Esophagus muscularis mucosa (tissue), 4 donors: ENCODE data around the gene RIMS3. TPM values are rescaled to one million over a fixed set of nuclear protein-coding genes. Genes with fewer than 3 reads are reported as not detected.
A peak's percentile ranks its signal among the peaks of the same experiment; 100 is the strongest.

Source experiments
- DNase-seq: peaks from one replicate; pipeline ENCODE4 v3.0.0-alpha.2; 2017; ENCODE audit errors: extremely low spot score
- H3K27ac ChIP-seq, 4 donors: fragments of 200-600 bp; sonication (generic); replicated peaks in 1 of 4; 1 replicate in 3 of 4; 2 replicates in 1 of 4; pipeline ENCODE4 v1.5.1; 2016 to 2019; ENCODE audit warnings: mild to moderate bottlenecking in 1 of 4
- H3K27me3 ChIP-seq, 4 donors: fragments of 200-600 bp; sonication (generic); one replicate each; pipeline versions ENCODE4 v1.5.1 to v1.6.0; 2016 to 2019
- H3K36me3 ChIP-seq, 4 donors: fragments of 200-600 bp; sonication (generic); one replicate each; pipeline ENCODE4 v1.5.1; 2016 to 2019
- H3K4me1 ChIP-seq, 4 donors: fragments of 200-600 bp; sonication (generic); one replicate each; pipeline ENCODE4 v1.5.1; 2016 to 2019
- H3K4me3 ChIP-seq, 4 donors: fragments of 200-600 bp; sonication (generic); 1 replicate in 2 of 4; 2 replicates in 2 of 4; pipeline ENCODE4 v1.5.1; 2016 to 2019; ENCODE audit warnings: mild to moderate bottlenecking in 4 of 4, moderate library complexity in 1 of 4
- H3K9me3 ChIP-seq, 4 donors: fragments of 200-600 bp; sonication (generic); 1 replicate in 3 of 4; 2 replicates in 1 of 4; pipeline ENCODE4 v1.5.1; 2016 to 2019
- EP300 ChIP-seq: sonication (generic); formaldehyde crosslinking; IDR thresholded peaks from one replicate; pipeline ENCODE4 v1.6.1; 2017; ENCODE audit warnings: antibody characterized with exemption
- POLR2A ChIP-seq: fragments of 450-650 bp; IDR thresholded peaks from one replicate; pipeline ENCODE4 v1.6.1; 2017; ENCODE audit warnings: antibody characterized with exemption, moderate library complexity, mild to moderate bottlenecking, low read depth
- POLR2AphosphoS5 ChIP-seq, 2 donors: sonication (generic); formaldehyde crosslinking; IDR thresholded peaks; one replicate each; pipeline ENCODE4 v1.6.1; 2017; ENCODE audit warnings: antibody characterized with exemption in 2 of 2
- WGBS: methylation state at CpG from one replicate; pipeline ENCODE4 v1.1.5; 2018; 5-methylcytosine and 5-hydroxymethylcytosine counted together
- intact Hi-C: fragments of 100-400 bp; cut with DNase I; formaldehyde crosslinking; loops from one replicate; pipeline ENCODE4 v1.15.1; 2023
- total RNA-seq, 4 donors: library from RNA; depleted of rRNA; stranded (reverse); fragments of >200 nt; gene quantifications; one replicate each; pipeline versions ENCODE4 v1.1.0 to v1.2.1, GENCODE V29; 2016
- TF ChIP-seq, protein P1 (sequence below), 3 experiments: fragments of 200-600 bp in 2 of 3; fragments of 450-650 bp in 1 of 3; sonication (generic) in 2 of 3; IDR thresholded peaks; one replicate each; pipeline ENCODE4 v1.5.1; 2017 to 2019; ENCODE audit warnings: antibody characterized with exemption in 3 of 3, mild to moderate bottlenecking in 2 of 3, moderate library complexity in 1 of 3

The RIMS3 gene
- total RNA-seq, 4 donors from 2014 or later = 5.4 to 15.7 (median 9.2) TPM

DNA sequence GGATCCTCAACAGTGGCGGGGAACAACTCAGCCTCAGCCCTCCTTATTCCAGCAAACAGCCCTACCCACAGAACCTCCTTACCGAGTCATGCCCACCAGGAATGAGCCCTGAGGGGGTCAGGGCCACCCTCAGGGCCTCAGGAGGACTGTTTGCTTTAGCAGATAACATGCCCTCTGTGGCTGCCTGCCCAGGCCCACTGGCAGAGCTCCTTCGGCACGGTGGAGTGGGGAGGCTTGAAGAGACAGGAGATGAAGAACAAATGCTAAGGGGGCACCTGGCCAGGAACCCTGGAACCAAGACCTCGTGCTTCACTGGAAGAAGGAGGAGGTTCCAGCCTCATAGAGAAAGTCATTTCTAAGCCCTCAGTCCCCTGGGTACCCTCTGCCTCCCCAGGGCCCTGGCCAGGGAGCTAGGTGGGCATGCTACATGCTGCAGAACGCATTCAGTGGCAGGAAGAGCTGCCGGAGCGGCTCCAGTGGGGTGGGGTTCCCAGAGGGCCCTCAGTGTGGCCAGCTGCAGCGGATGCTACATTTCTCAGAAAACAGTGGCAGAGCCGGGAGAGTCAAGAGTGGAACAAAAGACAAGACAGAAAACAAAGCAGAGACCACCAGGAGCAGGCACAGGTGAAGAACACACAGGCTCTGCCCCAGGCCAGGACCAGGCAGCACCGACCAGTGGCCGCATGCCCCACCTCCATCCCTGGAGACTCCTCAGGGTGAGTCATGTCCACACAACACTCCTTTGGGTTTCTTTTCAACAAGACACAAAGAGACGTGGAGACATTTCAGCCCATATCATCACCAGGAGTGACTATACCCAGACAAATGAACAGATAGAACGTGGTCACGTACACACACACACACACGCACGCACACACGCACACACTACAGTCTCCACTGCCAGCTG lies 39.8 kb downstream of the RIMS3 start:
- Histone ChIP-seq H3K36me3 (peaks cover 0 to 13% (median 0%) of the 10 kb centered on the region in 4 donors), H3K27ac (no peak overlapping the region), H3K9me3 (no peaks in the 10 kb centered on the region), H3K4me1 (peaks cover 0 to 5% (median 0%) of the 10 kb centered on the region in 4 donors), H3K4me3 (no peak overlapping the region), H3K27me3 (no peaks in the 10 kb centered on the region)
- TF ChIP-seq POLR2A = no peak
- TF ChIP-seq EP300 = no peak
- no peak for TF ChIP-seq POLR2AphosphoS5 (IDR thresholded peaks at IDR 0.05)
- TF ChIP-seq, protein P1, sequence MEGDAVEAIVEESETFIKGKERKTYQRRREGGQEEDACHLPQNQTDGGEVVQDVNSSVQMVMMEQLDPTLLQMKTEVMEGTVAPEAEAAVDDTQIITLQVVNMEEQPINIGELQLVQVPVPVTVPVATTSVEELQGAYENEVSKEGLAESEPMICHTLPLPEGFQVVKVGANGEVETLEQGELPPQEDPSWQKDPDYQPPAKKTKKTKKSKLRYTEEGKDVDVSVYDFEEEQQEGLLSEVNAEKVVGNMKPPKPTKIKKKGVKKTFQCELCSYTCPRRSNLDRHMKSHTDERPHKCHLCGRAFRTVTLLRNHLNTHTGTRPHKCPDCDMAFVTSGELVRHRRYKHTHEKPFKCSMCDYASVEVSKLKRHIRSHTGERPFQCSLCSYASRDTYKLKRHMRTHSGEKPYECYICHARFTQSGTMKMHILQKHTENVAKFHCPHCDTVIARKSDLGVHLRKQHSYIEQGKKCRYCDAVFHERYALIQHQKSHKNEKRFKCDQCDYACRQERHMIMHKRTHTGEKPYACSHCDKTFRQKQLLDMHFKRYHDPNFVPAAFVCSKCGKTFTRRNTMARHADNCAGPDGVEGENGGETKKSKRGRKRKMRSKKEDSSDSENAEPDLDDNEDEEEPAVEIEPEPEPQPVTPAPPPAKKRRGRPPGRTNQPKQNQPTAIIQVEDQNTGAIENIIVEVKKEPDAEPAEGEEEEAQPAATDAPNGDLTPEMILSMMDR (IDR thresholded peaks at IDR 0.05) = no peak
- intact Hi-C loops = no loop called here
- 78% methylated on average over 16 of the region's 18 CpGs for WGBS
- DNase-seq = no peak

DNA sequence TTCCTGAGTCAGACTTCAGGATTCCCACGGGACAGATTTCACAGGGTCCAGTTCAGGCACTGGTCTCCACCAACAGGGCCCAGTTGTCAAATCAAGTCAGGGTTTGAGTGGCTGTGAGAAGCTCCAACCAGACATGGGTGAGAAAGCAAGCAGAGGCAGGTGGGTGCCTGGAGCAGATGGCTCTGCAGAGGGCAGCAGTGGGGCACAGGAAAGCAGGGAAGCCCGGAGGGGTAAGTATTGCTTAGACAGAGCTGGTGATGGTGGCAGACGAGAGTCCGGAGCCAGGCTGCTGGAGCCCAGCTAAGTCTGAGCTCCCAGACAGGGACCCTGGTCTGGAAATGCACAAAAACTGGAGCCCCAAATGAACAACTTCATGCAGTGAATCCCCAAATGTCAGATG lies 40.4 kb downstream of the RIMS3 start:
- peaks cover 0 to 5% (median 0%) of the 10 kb centered on the region in 4 donors for H3K4me1 ChIP-seq
- H3K4me3 ChIP-seq = no peak overlapping the region
- H3K27ac ChIP-seq = no peak overlapping the region
- DNase-seq = no peak
- H3K27me3 ChIP-seq = no peaks in the 10 kb centered on the region
- H3K9me3 ChIP-seq = no peaks in the 10 kb centered on the region
- TF ChIP-seq POLR2A = no peak
- no peak for TF ChIP-seq POLR2AphosphoS5 (IDR thresholded peaks at IDR 0.05)
- TF ChIP-seq EP300 = no peak
- TF ChIP-seq, protein P1 (IDR thresholded peaks at IDR 0.05) = no peak
- H3K36me3 ChIP-seq = peaks cover 0 to 13% (median 0%) of the 10 kb centered on the region in 4 donors
- intact Hi-C loops = no loop called here
- 62% methylated on average over 3 of the region's 4 CpGs for WGBS

DNA sequence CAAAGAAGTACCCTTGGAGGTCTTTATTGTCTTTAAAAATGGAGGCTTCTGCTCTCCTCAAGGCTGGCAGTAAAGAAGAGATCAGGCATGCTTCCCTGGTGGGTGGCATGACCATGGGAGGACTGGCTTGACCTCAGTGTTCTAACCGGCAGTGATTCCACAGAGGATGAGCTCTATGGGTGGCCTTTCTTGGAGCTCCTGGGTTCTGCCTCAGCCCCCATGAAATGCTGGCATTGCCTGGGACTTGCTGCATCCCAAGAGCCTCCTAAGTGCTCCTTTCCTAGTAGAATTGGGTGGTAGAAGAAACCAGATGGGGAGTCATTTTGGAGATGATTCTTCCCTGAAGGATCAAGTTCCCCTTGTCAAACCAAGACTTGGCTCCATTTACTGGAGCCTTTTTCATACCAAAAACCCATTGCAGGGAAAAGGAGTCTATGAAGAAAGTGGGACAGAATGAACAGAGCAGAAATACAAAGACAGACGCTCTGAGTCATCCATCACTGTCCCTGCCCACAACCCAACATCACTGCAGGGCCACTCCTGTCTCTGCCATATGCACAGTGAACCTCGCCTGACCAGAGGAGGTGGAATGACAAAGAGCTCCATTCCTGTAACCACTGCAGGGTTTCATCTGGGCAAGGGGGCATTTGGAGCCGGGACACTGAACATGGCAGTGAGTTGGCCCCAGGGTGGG lies 42.4 kb downstream of the RIMS3 start:
- Histone ChIP-seq H3K36me3 (peaks cover 0 to 6% (median 0%) of the 10 kb centered on the region in 4 donors), H3K27ac (no peak overlapping the region), H3K27me3 (peaks cover 0 to 4% (median 0%) of the 10 kb centered on the region in 4 donors), H3K9me3 (no peaks in the 10 kb centered on the region), H3K4me1 (peaks cover 0 to 5% (median 0%) of the 10 kb centered on the region in 4 donors), H3K4me3 (no peak overlapping the region)
- intact Hi-C loops = no loop called here
- 81% methylated on average over 2 of the region's 4 CpGs for WGBS
- TF ChIP-seq POLR2AphosphoS5 (IDR thresholded peaks at IDR 0.05) = no peak
- TF ChIP-seq, protein P1 (IDR thresholded peaks at IDR 0.05) = no peak
- no peak for TF ChIP-seq EP300
- no peak for TF ChIP-seq POLR2A
- peak; percentile 31 for DNase-seq

DNA sequence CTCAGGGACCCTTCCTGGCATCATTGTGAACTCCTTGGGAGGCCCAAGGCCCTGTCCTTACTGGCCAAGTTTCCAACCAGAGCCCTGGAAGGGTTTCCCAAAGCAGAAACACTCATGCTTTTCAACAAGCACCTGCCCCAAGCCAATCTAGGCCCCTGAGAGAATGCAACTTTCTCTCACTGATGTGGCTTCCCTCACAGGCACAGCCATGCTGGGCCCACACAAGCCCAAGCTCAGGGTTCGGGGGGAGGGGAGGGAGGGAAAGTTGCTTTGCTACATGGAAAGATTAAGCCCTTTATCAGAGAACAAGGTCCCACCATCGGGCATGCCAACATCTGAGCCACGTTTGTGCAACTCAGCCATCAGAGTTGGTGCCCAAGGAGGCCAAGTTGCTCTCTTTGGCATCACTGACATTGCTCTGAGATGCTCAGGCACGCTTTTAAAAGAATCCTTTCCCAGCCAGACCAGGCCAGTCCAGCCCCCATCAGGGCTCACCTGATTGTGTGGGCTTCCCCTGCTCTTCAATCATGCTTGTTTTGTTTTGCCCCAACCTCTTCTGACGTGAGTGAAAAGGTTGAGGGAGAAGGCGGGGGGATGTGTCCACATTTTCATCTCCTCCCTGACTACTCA lies 43.5 kb downstream of the RIMS3 start:
- intact Hi-C loops = no loop called here
- DNase-seq = peak; percentile 84
- Histone ChIP-seq H3K9me3 (no peaks in the 10 kb centered on the region), H3K36me3 (peaks cover 0 to 5% (median 0%) of the 10 kb centered on the region in 4 donors), H3K4me1 (peaks cover 0 to 5% (median 0%) of the 10 kb centered on the region in 4 donors), H3K27ac (no peak overlapping the region), H3K4me3 (no peak overlapping the region), H3K27me3 (peaks cover 0 to 4% (median 0%) of the 10 kb centered on the region in 4 donors)
- TF ChIP-seq, protein P1 (IDR thresholded peaks at IDR 0.05) = no peak
- TF ChIP-seq POLR2A (no peak), POLR2AphosphoS5 (IDR thresholded peaks at IDR 0.05) (no peak), EP300 (no peak)
- WGBS = 85% methylated on average over 6 of the region's 6 CpGs
